Caco-2 (cell line): ENCODE data around the gene LRP1B. TPM values are rescaled to one million over a fixed set of nuclear protein-coding genes. Genes with fewer than 3 reads are reported as not detected.

ENCODE experiments used
- BruUV-seq: library from RNA; stranded (reverse); fragments of 400-500 nt; replicated peaks from 2 replicates; lab custom pipeline; 2021; lab: Mats Ljungman, UMichigan
- CTCF ChIA-PET: fragments of 300-600 bp; sonication (Branson Sonifier 250); formaldehyde crosslinking; loops from one replicate; lab custom pipeline; 2022; ENCODE audit warnings: antibody characterized with exemption; lab: Charles Lee
- POLR2A ChIA-PET: fragments of 300-600 bp; sonication (Branson Sonifier 250); formaldehyde crosslinking; loops from one replicate; lab custom pipeline; 2022; ENCODE audit warnings: antibody characterized with exemption; lab: Charles Lee
- DNase-seq, 2 experiments: peaks; one replicate each; pipeline versions ENCODE4 v3.0.0 to v3.0.0-alpha.2; 2020 to 2022
- H3K27me3 ChIP-seq: replicated peaks from 2 replicates; pipeline ENCODE4 v1.6.0; 2011; ENCODE audit warnings: low read length; ENCODE audit not compliant: control insufficient read depth, insufficient read depth
- H3K36me3 ChIP-seq: 2 replicates; pipeline ENCODE4 v1.5.1; 2011; ENCODE audit warnings: low read length; ENCODE audit not compliant: control insufficient read depth, insufficient read depth
- H3K4me1 ChIP-seq: fragments of 250-450 bp; sonication (Bioruptor Pico); 2 replicates; pipeline ENCODE4 v1.5.1; 2020; ENCODE audit warnings: mild to moderate bottlenecking
- H3K4me3 ChIP-seq: 2 replicates; pipeline ENCODE4 v1.5.1; 2011; ENCODE audit warnings: low read depth, mild to moderate bottlenecking, control low read depth, low read length
- H3K9me3 ChIP-seq: fragments of 250-450 bp; sonication (Bioruptor Pico); 2 replicates; pipeline ENCODE4 v1.5.1; 2020; ENCODE audit warnings: mild to moderate bottlenecking, moderate library complexity
- H3K27ac Mint-ChIP-seq: one replicate; pipeline ENCODE4 v1.8.0; 2022; ENCODE audit warnings: mixed read lengths; ENCODE audit not compliant: unreplicated experiment
- H3K27me3 Mint-ChIP-seq: one replicate; pipeline ENCODE4 v1.8.0; 2022; ENCODE audit warnings: mixed read lengths; ENCODE audit not compliant: insufficient read depth, unreplicated experiment
- H3K36me3 Mint-ChIP-seq: one replicate; pipeline ENCODE4 v1.8.0; 2022; ENCODE audit warnings: mild to moderate bottlenecking, mixed read lengths; ENCODE audit not compliant: insufficient read depth, unreplicated experiment
- H3K4me1 Mint-ChIP-seq: one replicate; pipeline ENCODE4 v1.8.0; 2022; ENCODE audit warnings: low read depth, mixed read lengths; ENCODE audit not compliant: unreplicated experiment
- H3K4me3 Mint-ChIP-seq: one replicate; pipeline ENCODE4 v1.8.0; 2022; ENCODE audit warnings: mild to moderate bottlenecking, moderate library complexity, mixed read lengths; ENCODE audit not compliant: unreplicated experiment
- H3K9me3 Mint-ChIP-seq: one replicate; pipeline ENCODE4 v1.8.0; 2022; ENCODE audit warnings: mixed read lengths; ENCODE audit not compliant: unreplicated experiment
- CTCF ChIP-seq, 2 experiments: fragments of 200-600 bp in 1 of 2; IDR thresholded peaks; 1 replicate in 1 of 2; 2 replicates in 1 of 2; pipeline versions ENCODE4 v1.5.1 to v1.8.0; 2011 to 2022; ENCODE audit warnings: antibody characterized with exemption in 1 of 2, control low read depth in 1 of 2, inconsistent platforms in 1 of 2, low read depth in 1 of 2, low read length in 1 of 2, mild to moderate bottlenecking in 1 of 2, moderate library complexity in 1 of 2; ENCODE audit not compliant: insufficient read depth in 1 of 2, severe bottlenecking in 1 of 2, unreplicated experiment in 1 of 2
- intact Hi-C: fragments of 100-400 bp; cut with micrococcal nuclease; formaldehyde crosslinking; loops from one replicate; pipeline ENCODE4 v1.10.0; 2022; ENCODE audit not compliant: unreplicated experiment
- total RNA-seq: library from RNA; stranded (reverse); gene quantifications from 2 replicates; pipeline ENCODE4 v1.2.3, GENCODE V29; 2022

The LRP1B gene
- total RNA-seq, 1 experiment from 2014 or later: not detected

- Mint-ChIP-seq H3K4me3 (no peak overlapping the region), H3K27ac (no peak overlapping the region), H3K27me3 (peaks cover 7% of the 10 kb centered on the region), H3K9me3 (no peaks in the 10 kb centered on the region), H3K4me1 (no peaks in the 10 kb centered on the region), H3K36me3 (no peaks in the 10 kb centered on the region)
- ChIA-PET POLR2A (no interaction called here), CTCF (no interaction called here)
- Histone ChIP-seq H3K4me1 (no peaks in the 10 kb centered on the region), H3K36me3 (no peaks in the 10 kb centered on the region), H3K9me3 (no peaks in the 10 kb centered on the region), H3K27me3 (no peaks in the 10 kb centered on the region), H3K4me3 (no peak overlapping the region)
- no TSS peak for BruUV-seq
- intact Hi-C loops: no loop called here
- no peak for DNase-seq
- TF ChIP-seq CTCF (IDR thresholded peaks at IDR 0.05; ENCODE audit: insufficient read depth in 1 of 2, low read depth in 1 of 2, low read length in 1 of 2, severe bottlenecking in 1 of 2, unreplicated experiment in 1 of 2): no peak
Measured at GRCh38 chr2:140491876-140492275, 1638.9 kb downstream of the LRP1B start.

GRCh38 chr2:140489193-140489592 is 1641.6 kb downstream of the LRP1B start:
- BruUV-seq: no TSS peak
- H3K4me3 ChIP-seq: no peak overlapping the region
- Mint-ChIP-seq H3K27me3 (peaks cover 7% of the 10 kb centered on the region), H3K9me3 (no peaks in the 10 kb centered on the region), H3K27ac (no peak overlapping the region), H3K36me3 (no peaks in the 10 kb centered on the region), H3K4me3 (no peak overlapping the region), H3K4me1 (no peaks in the 10 kb centered on the region)
- no peaks in the 10 kb centered on the region for H3K27me3 ChIP-seq
- no peak for TF ChIP-seq CTCF (IDR thresholded peaks at IDR 0.05; ENCODE audit: insufficient read depth in 1 of 2, low read depth in 1 of 2, low read length in 1 of 2, severe bottlenecking in 1 of 2, unreplicated experiment in 1 of 2)
- no peaks in the 10 kb centered on the region for H3K4me1 ChIP-seq
- POLR2A ChIA-PET: no interaction called here
- no peaks in the 10 kb centered on the region for H3K9me3 ChIP-seq
- no peak for DNase-seq
- H3K36me3 ChIP-seq: no peaks in the 10 kb centered on the region
- CTCF ChIA-PET: no interaction called here
- intact Hi-C loops: no loop called here

GRCh38 chr2:140481136-140481535 is 1649.7 kb downstream of the LRP1B start:
- no peaks in the 10 kb centered on the region for H3K9me3 ChIP-seq
- intact Hi-C loops: no loop called here
- H3K36me3 ChIP-seq: no peaks in the 10 kb centered on the region
- Mint-ChIP-seq H3K9me3 (no peaks in the 10 kb centered on the region), H3K27me3 (no peaks in the 10 kb centered on the region), H3K36me3 (no peaks in the 10 kb centered on the region), H3K4me3 (no peak overlapping the region), H3K27ac (no peak overlapping the region), H3K4me1 (no peaks in the 10 kb centered on the region)
- no peak for TF ChIP-seq CTCF (IDR thresholded peaks at IDR 0.05; ENCODE audit: insufficient read depth in 1 of 2, low read depth in 1 of 2, low read length in 1 of 2, severe bottlenecking in 1 of 2, unreplicated experiment in 1 of 2)
- ChIA-PET CTCF (no interaction called here), POLR2A (no interaction called here)
- H3K4me3 ChIP-seq: no peak overlapping the region
- no TSS peak for BruUV-seq
- no peaks in the 10 kb centered on the region for H3K4me1 ChIP-seq
- H3K27me3 ChIP-seq: no peaks in the 10 kb centered on the region
- no peak for DNase-seq
